Heart left ventricle (tissue), 13 donors: ENCODE results near the gene PTPRD.

Experiments used
- POLR2A ChIP-seq, 2 donors: fragments of 450-650 bp; IDR thresholded peaks; one replicate each; pipeline ENCODE4 v1.6.1; 2017; ENCODE audit warnings: antibody characterized with exemption in 2 of 2, mild to moderate bottlenecking in 2 of 2, moderate library complexity in 2 of 2
- TF ChIP-seq, protein P1 (sequence below), 12 donors: fragments of 200-600 bp; sonication (generic) in 4 of 12; IDR thresholded peaks; one replicate each; pipeline versions ENCODE4 v1.5.0 to v1.8.0; 2018 to 2022; ENCODE audit warnings: antibody characterized with exemption in 12 of 12, mild to moderate bottlenecking in 5 of 12
- donor health status: ischemic (EF 13 %, LVEDD 7.1; RV severe dilation, severe dysfunction).
- donor health status: DM: no; HTN: yes; CAD: no.
- donor health status: DM: no; HTN: no; CAD: no.
- donor health status: ischemic (EF 25% LVEDD 6.9; RV normal size, moderate dysfunction).
- donor health status: ischemic (EF 25% LVEDD 5.7; RV mildly dilated, moderate dysfunction).
- donor health status: ischemic (EF 35%, LVEDD 5.7; RV mildly dilated, moderate dysfunction).
- donor health status: nonischemic (EF 11% LVEDD 7.7; RV severe dilation, severe dysfunction).
- donor health status: DM: yes; HTN: yes; CAD: no.
- donor health status: PGD.
- donor health status: ischemic (EF 29% LVEDD 5.4; RV normal size, mild dysfunction).
- donor health status: nonischemic (EF 23%, LVEDD 6.1; RV moderate dilation, normal function).

DNA sequence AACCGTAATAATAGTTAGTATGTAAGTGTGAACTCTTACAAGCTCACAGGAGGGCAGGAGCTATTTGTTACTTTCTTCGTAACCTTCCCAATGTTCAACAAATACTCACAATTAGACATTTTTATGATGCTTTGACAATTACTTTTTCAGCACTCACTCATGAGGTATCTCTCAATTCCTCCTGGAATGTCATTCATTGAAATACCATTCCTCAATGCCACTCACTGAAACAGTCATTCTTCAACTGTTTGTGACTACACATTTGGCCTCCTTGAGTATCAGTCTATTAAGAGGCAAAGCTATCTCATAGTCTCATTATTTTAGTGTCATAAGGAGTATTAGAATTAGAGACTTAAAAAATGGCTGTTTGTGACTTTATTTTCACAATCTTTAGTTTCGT lies 2079.1 kb downstream of the PTPRD start:
- no peak for TF ChIP-seq POLR2A (IDR thresholded peaks at IDR 0.05)
- TF ChIP-seq, protein P1, sequence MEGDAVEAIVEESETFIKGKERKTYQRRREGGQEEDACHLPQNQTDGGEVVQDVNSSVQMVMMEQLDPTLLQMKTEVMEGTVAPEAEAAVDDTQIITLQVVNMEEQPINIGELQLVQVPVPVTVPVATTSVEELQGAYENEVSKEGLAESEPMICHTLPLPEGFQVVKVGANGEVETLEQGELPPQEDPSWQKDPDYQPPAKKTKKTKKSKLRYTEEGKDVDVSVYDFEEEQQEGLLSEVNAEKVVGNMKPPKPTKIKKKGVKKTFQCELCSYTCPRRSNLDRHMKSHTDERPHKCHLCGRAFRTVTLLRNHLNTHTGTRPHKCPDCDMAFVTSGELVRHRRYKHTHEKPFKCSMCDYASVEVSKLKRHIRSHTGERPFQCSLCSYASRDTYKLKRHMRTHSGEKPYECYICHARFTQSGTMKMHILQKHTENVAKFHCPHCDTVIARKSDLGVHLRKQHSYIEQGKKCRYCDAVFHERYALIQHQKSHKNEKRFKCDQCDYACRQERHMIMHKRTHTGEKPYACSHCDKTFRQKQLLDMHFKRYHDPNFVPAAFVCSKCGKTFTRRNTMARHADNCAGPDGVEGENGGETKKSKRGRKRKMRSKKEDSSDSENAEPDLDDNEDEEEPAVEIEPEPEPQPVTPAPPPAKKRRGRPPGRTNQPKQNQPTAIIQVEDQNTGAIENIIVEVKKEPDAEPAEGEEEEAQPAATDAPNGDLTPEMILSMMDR (IDR thresholded peaks at IDR 0.05) = no peak
